CD14-positive monocyte (primary cell): ENCODE results near the gene COL17A1. TPM values are rescaled to one million over a fixed set of nuclear protein-coding genes. Genes with fewer than 3 reads are reported as not detected.

ENCODE experiments used
- DNase-seq, 3 donors: peaks; one replicate each; pipeline ENCODE4 v3.0.0-alpha.2; 2011 to 2022
- H2AFZ ChIP-seq: 2 replicates; pipeline ENCODE4 v1.6.0; 2012; ENCODE audit warnings: mild to moderate bottlenecking, low read depth, low read length, inconsistent platforms; ENCODE audit not compliant: insufficient read depth, poor library complexity, severe bottlenecking
- H3K27ac ChIP-seq, 2 donors: 1 replicate in 1 of 2; 2 replicates in 1 of 2; pipeline ENCODE4 v1.5.1; 2012 to 2013; ENCODE audit warnings: low read length in 2 of 2, control low read depth in 1 of 2, inconsistent platforms in 1 of 2, low read depth in 1 of 2, mild to moderate bottlenecking in 1 of 2
- H3K27me3 ChIP-seq, 2 donors: one replicate each; pipeline versions ENCODE4 v1.6.0 to v1.6.1; 2011 to 2013; ENCODE audit warnings: low read length in 2 of 2; ENCODE audit not compliant: control insufficient read depth in 2 of 2, insufficient read depth in 2 of 2
- H3K36me3 ChIP-seq, 2 donors: replicated peaks in 1 of 2; 1 replicate in 1 of 2; 2 replicates in 1 of 2; pipeline versions ENCODE4 v1.5.1 to v1.6.1; 2012 to 2013; ENCODE audit warnings: low read length in 2 of 2, control low read depth in 1 of 2, inconsistent platforms in 1 of 2, mild to moderate bottlenecking in 1 of 2; ENCODE audit not compliant: insufficient read depth in 2 of 2, control insufficient read depth in 1 of 2
- H3K4me1 ChIP-seq, 2 donors: 1 replicate in 1 of 2; 2 replicates in 1 of 2; pipeline versions ENCODE4 v1.5.1 to v1.6.1; 2012 to 2013; ENCODE audit warnings: low read length in 2 of 2, control low read depth in 1 of 2, inconsistent platforms in 1 of 2, mild to moderate bottlenecking in 1 of 2, moderate library complexity in 1 of 2; ENCODE audit not compliant: insufficient read depth in 2 of 2, control insufficient read depth in 1 of 2
- H3K4me2 ChIP-seq: replicated peaks from 2 replicates; pipeline ENCODE3; 2012; ENCODE audit warnings: low read length, moderate library complexity, mild to moderate bottlenecking; ENCODE audit not compliant: poor library complexity, severe bottlenecking; ENCODE audit errors: extremely low read depth
- H3K4me3 ChIP-seq, 3 experiments: fragments of 200-600 bp in 1 of 3; sonication (generic) in 1 of 3; replicated peaks in 1 of 3; 1 replicate in 2 of 3; 2 replicates in 1 of 3; pipeline ENCODE4 v1.5.1; 2011 to 2013; ENCODE audit warnings: low read length in 3 of 3, mild to moderate bottlenecking in 3 of 3, control low read depth in 2 of 3, low read depth in 2 of 3, inconsistent platforms in 1 of 3, moderate library complexity in 1 of 3
- H3K79me2 ChIP-seq: 2 replicates; pipeline ENCODE4 v1.6.0; 2012; ENCODE audit warnings: mild to moderate bottlenecking, control low read depth, inconsistent platforms, low read length, moderate library complexity; ENCODE audit not compliant: insufficient read depth
- H3K9ac ChIP-seq: 2 replicates; pipeline ENCODE4 v1.6.0; 2017; ENCODE audit warnings: low read length, mild to moderate bottlenecking; ENCODE audit not compliant: insufficient read depth, poor library complexity, severe bottlenecking
- H3K9me3 ChIP-seq, 2 donors: replicated peaks in 1 of 2; 1 replicate in 1 of 2; 2 replicates in 1 of 2; pipeline versions ENCODE4 v1.5.1 to v1.6.1; 2012 to 2013; ENCODE audit warnings: low read length in 2 of 2, control low read depth in 1 of 2; ENCODE audit not compliant: control insufficient read depth in 1 of 2, insufficient read depth in 1 of 2
- H4K20me1 ChIP-seq: 2 replicates; pipeline ENCODE4 v1.6.0; 2012; ENCODE audit warnings: mild to moderate bottlenecking, low read length, control low read depth, moderate library complexity; ENCODE audit not compliant: insufficient read depth
- H3K27ac Mint-ChIP-seq, 7 donors: one replicate each; pipeline ENCODE4 v1.8.0; 2020; ENCODE audit warnings: mild to moderate bottlenecking in 7 of 7, mixed read lengths in 7 of 7, moderate library complexity in 6 of 7, inconsistent platforms in 2 of 7
- H3K27me3 Mint-ChIP-seq, 3 donors: one replicate each; pipeline ENCODE4 v1.8.0; 2021 to 2022; ENCODE audit warnings: low read depth in 3 of 3, mild to moderate bottlenecking in 3 of 3, mixed read lengths in 3 of 3, moderate library complexity in 3 of 3, inconsistent platforms in 1 of 3
- H3K36me3 Mint-ChIP-seq, 2 donors: one replicate each; pipeline ENCODE4 v1.8.0; 2020; ENCODE audit warnings: mixed read lengths in 2 of 2, inconsistent platforms in 1 of 2, mild to moderate bottlenecking in 1 of 2
- H3K4me1 Mint-ChIP-seq: one replicate; pipeline ENCODE4 v1.8.0; 2020; ENCODE audit warnings: mild to moderate bottlenecking, mixed read lengths
- H3K4me3 Mint-ChIP-seq, 2 donors: one replicate each; pipeline ENCODE4 v1.8.0; 2020; ENCODE audit warnings: mild to moderate bottlenecking in 2 of 2, mixed read lengths in 2 of 2, moderate library complexity in 1 of 2
- H3K9me3 Mint-ChIP-seq, 7 donors: one replicate each; pipeline ENCODE4 v1.8.0; 2020 to 2022; ENCODE audit warnings: mixed read lengths in 7 of 7, mild to moderate bottlenecking in 6 of 7, moderate library complexity in 6 of 7, inconsistent platforms in 2 of 7
- WGBS: methylation state at CpG from one replicate; pipeline ENCODE4 v1.1.5; 2013; ENCODE audit warnings: missing lambda C conversion rate; ENCODE audit not compliant: insufficient coverage; 5-methylcytosine and 5-hydroxymethylcytosine counted together
- intact Hi-C, 2 donors: fragments of 100-400 bp; cut with micrococcal nuclease; formaldehyde crosslinking; loops; one replicate each; pipeline versions ENCODE4 v1.15.0 to v1.15.1; 2023
- polyA plus RNA-seq, 3 donors: library from polyadenylated mRNA; depleted of rRNA in 1 of 3; unstranded in 2 of 3; stranded (reverse) in 1 of 3; fragments of 300-500 nt in 2 of 3; fragments of >200 nt in 1 of 3; fragmentation: Illumina TruSeq in 2 of 3; gene quantifications; 1 replicate in 2 of 3; 2 replicates in 1 of 3; pipeline ENCODE4 v1.2.3, GENCODE V29; 2012 to 2021
- TF ChIP-seq, protein P1 (sequence below): fragments of 200-600 bp; IDR thresholded peaks from one replicate; pipeline ENCODE4 v1.8.0; 2022; ENCODE audit warnings: antibody characterized with exemption, mild to moderate bottlenecking

The COL17A1 gene
- polyA plus RNA-seq, 3 donors = not detected

DNA sequence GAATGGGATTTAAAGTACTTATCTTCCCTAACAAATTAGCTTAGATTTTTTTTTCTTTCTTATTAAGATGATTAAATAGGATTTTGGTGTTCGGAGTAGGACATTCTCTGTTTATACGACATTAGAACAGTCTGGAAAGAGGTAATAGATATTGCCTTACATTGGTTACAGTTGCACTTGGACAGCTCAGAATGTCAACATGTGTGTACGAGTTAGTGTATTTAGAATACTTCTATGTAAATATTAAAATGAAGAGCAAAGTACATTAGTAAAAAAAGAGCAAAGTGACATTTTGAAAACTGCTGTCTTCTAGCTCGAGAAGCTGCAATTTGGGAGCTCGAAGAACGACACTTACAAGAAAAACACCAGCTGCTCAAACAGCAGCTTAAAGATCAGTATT, 67.2 kb downstream of the COL17A1 start:
- Mint-ChIP-seq H3K4me1 (no peaks in the 10 kb centered on the region), H3K27me3 (no peaks in the 10 kb centered on the region), H3K9me3 (no peaks in the 10 kb centered on the region), H3K36me3 (peaks cover 58 to 66% of the 10 kb centered on the region in 2 donors), H3K4me3 (no peak overlapping the region), H3K27ac (no peak overlapping the region)
- WGBS = 100% methylated on average over 1 of the region's 6 CpGs
- Histone ChIP-seq H3K27ac (no peak overlapping the region), H3K27me3 (no peaks in the 10 kb centered on the region), H3K79me2 (no peaks in the 10 kb centered on the region), H3K4me1 (no peaks in the 10 kb centered on the region), H3K9ac (no peak overlapping the region), H3K36me3 (peaks cover 56 to 81% of the 10 kb centered on the region in 2 donors), H4K20me1 (no peaks in the 10 kb centered on the region), H3K9me3 (no peaks in the 10 kb centered on the region), H3K4me2 (no peak overlapping the region), H3K4me3 (no peak overlapping the region), H2AFZ (no peak overlapping the region)
- TF ChIP-seq, protein P1, sequence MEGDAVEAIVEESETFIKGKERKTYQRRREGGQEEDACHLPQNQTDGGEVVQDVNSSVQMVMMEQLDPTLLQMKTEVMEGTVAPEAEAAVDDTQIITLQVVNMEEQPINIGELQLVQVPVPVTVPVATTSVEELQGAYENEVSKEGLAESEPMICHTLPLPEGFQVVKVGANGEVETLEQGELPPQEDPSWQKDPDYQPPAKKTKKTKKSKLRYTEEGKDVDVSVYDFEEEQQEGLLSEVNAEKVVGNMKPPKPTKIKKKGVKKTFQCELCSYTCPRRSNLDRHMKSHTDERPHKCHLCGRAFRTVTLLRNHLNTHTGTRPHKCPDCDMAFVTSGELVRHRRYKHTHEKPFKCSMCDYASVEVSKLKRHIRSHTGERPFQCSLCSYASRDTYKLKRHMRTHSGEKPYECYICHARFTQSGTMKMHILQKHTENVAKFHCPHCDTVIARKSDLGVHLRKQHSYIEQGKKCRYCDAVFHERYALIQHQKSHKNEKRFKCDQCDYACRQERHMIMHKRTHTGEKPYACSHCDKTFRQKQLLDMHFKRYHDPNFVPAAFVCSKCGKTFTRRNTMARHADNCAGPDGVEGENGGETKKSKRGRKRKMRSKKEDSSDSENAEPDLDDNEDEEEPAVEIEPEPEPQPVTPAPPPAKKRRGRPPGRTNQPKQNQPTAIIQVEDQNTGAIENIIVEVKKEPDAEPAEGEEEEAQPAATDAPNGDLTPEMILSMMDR = no peak
- intact Hi-C loops = no loop called here
- no peak for DNase-seq

DNA sequence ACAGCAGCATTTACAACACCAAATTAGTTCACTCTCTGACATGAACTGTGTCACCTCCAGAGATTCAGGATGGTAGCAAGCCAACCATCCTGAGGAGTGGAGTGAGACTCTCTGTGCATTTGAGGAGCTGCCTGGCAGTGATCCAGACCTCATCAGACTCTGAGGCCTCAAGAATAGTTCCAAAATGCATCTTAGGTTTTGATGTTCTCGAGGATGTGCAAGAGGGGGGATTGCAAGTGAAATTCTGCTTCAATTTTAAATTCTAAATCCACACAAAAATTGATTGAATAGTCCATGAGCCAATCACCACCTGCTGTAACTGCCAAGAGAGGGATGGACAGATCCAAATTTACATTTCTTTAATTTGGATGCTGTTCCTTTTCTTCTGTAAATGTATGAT, 69.0 kb downstream of the COL17A1 start:
- H3K4me3 Mint-ChIP-seq = no peak overlapping the region
- no peak overlapping the region for H2AFZ ChIP-seq
- no peak overlapping the region for H3K27ac Mint-ChIP-seq
- H3K9ac ChIP-seq = no peak overlapping the region
- DNase-seq = no peak
- H3K27ac ChIP-seq = no peak overlapping the region
- peaks cover 49 to 79% of the 10 kb centered on the region in 2 donors for H3K36me3 ChIP-seq
- no peak overlapping the region for H3K4me3 ChIP-seq
- WGBS = no CpG with 5 or more reads among the region's 1 CpG
- no peaks in the 10 kb centered on the region for H3K4me1 Mint-ChIP-seq
- intact Hi-C loops = no loop called here
- no peaks in the 10 kb centered on the region for H3K9me3 ChIP-seq
- H3K4me1 ChIP-seq = no peaks in the 10 kb centered on the region
- peaks cover 50 to 57% of the 10 kb centered on the region in 2 donors for H3K36me3 Mint-ChIP-seq
- no peaks in the 10 kb centered on the region for H4K20me1 ChIP-seq
- no peaks in the 10 kb centered on the region for H3K27me3 ChIP-seq
- no peaks in the 10 kb centered on the region for H3K9me3 Mint-ChIP-seq
- no peaks in the 10 kb centered on the region for H3K27me3 Mint-ChIP-seq
- no peak overlapping the region for H3K4me2 ChIP-seq
- no peaks in the 10 kb centered on the region for H3K79me2 ChIP-seq
- TF ChIP-seq, protein P1 = no peak
